ENCODE results near the gene MAL.

DNA sequence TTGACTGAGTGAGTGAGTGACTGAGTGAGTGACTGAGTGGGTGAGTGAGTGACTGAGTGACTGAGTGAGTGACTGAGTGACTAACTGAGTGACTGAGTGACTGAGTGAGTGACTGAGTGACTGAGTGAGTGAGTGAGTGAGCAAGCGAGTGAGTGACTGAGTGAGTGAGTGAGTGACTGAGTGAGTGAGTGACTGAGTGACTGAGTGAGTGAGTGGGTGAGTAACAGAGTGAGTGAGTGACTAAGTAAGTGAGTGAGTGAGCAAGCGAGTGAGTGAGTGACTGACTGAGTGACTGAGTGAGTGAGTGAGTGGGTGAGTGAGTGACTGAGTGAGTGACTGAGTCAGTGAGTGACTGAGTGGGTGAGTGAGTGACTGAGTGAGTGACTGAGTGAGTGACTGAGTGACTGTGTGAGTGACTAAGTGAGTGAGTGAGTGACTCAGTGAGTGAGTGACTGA, 11.9 kb downstream of the MAL start:
- TF ChIP-seq, protein P1, sequence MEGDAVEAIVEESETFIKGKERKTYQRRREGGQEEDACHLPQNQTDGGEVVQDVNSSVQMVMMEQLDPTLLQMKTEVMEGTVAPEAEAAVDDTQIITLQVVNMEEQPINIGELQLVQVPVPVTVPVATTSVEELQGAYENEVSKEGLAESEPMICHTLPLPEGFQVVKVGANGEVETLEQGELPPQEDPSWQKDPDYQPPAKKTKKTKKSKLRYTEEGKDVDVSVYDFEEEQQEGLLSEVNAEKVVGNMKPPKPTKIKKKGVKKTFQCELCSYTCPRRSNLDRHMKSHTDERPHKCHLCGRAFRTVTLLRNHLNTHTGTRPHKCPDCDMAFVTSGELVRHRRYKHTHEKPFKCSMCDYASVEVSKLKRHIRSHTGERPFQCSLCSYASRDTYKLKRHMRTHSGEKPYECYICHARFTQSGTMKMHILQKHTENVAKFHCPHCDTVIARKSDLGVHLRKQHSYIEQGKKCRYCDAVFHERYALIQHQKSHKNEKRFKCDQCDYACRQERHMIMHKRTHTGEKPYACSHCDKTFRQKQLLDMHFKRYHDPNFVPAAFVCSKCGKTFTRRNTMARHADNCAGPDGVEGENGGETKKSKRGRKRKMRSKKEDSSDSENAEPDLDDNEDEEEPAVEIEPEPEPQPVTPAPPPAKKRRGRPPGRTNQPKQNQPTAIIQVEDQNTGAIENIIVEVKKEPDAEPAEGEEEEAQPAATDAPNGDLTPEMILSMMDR (IDR thresholded peaks at IDR 0.05): no peak
- TF ChIP-seq ZFX (IDR thresholded peaks at IDR 0.05; ENCODE audit: borderline replicate concordance): no peak
